22Rv1 (cell line): ENCODE measurements around the gene CDHR3.

ENCODE experiments used
- H3K27ac ChIP-seq: fragments of 450-650 bp; 2 replicates; pipeline ENCODE4 v1.5.1; 2017
- CTCF ChIP-seq: fragments of 450-650 bp; IDR thresholded peaks from 2 replicates; pipeline ENCODE4 v1.5.1; 2017; ENCODE audit warnings: mild to moderate bottlenecking
- ZFX ChIP-seq: fragments of 450-650 bp; IDR thresholded peaks from 2 replicates; pipeline ENCODE4 v1.6.1; 2017; ENCODE audit warnings: antibody characterized with exemption, borderline replicate concordance

Gene CDHR3

GRCh38 chr7:105987046-105987445 lies 24.0 kb downstream of the CDHR3 start:
- H3K27ac ChIP-seq: no peak overlapping the region
- TF ChIP-seq ZFX (no peak), CTCF (no peak)

GRCh38 chr7:105988276-105988675 lies 25.2 kb downstream of the CDHR3 start:
- TF ChIP-seq ZFX (no peak), CTCF (no peak)
- H3K27ac ChIP-seq: no peak overlapping the region

GRCh38 chr7:105989191-105989590 lies 26.1 kb downstream of the CDHR3 start:
- TF ChIP-seq CTCF: no peak
- no peak for TF ChIP-seq ZFX
- H3K27ac ChIP-seq: no peak overlapping the region

GRCh38 chr7:105989686-105990085 lies 26.6 kb downstream of the CDHR3 start:
- H3K27ac ChIP-seq: no peak overlapping the region
- TF ChIP-seq CTCF (no peak), ZFX (no peak)

GRCh38 chr7:105990141-105990540 lies 27.1 kb downstream of the CDHR3 start:
- no peak overlapping the region for H3K27ac ChIP-seq
- TF ChIP-seq ZFX: no peak
- TF ChIP-seq CTCF: no peak

GRCh38 chr7:105990727-105991453 lies 27.8 kb downstream of the CDHR3 start:
- H3K27ac ChIP-seq: no peak overlapping the region
- no peak for TF ChIP-seq CTCF

GRCh38 chr7:105992905-105993304 lies 29.8 kb downstream of the CDHR3 start:
- H3K27ac ChIP-seq: no peak overlapping the region
- no peak for TF ChIP-seq ZFX
- no peak for TF ChIP-seq CTCF
